ENCODE data around the gene NXN.
"Not testable (repeated sequence)": the region's sequence is repeated elsewhere in the genome, so short reads cannot be mapped to it uniquely, and the experiment has no call there.

NXN gene

DNA sequence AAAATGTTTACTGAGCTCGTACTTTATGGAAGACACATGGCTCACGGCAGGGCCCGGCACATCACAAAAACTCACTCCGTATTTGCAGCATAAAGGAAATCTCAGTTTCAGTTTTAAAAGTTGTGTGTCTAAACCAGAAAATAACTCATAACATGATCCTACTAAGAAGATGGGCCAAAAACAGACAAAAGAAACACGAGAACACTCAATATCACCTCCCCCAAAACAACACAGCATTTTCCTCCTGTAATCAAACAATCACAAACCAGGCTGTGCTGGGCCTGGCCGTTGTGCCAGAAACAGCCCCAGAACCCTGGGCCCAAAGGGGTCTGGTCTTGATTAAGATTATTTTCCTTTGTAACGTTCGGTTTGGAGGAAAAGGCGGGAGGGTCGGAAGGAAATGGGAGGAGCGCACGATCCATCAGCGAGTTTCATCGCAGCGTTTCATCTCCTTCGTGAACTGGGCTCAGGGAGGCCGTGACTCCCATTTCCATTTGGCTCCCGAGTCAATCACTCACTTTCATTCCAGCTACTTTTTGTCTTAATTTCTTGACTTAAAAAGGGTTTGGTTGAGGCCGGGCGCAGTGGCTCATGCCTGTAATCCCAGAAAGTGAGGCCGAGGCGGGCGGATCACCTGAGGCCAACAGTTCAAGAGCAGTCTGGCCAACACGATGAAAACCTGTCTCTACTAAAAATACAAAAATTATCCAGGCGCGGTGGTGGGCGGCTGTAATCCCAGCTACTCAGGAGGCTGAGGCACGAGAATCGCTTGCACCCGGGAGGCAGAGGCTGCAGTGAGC, 61.4 kb downstream of the NXN start:
- no peak for DNase-seq (ENCODE audit: low read depth in 2 of 2)

GRCh38 chr17:917391-917811, 62.2 kb downstream of the NXN start:
- no peak for DNase-seq (ENCODE audit: low read depth in 2 of 2)

DNA sequence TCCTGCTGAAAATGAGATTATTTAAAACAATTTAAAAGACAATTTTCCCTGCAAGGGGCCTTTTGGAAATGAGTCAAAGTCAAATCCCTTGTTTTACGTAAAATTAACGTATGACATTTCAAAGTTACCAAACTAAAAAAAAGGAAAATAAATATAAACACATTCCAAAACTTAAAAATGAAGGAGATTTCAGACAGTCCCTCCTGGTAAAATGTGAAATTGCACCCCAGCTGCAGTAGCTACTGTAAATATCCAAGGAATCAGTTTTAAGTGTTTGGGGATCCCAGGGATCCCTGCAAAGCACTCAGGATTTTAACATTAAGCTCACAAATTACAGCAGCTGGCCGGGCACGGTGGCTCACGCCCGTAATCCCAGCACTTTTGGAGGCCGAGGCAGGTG, 63.3 kb downstream of the NXN start:
- no peak for DNase-seq (ENCODE audit: low read depth in 2 of 2)

DNA sequence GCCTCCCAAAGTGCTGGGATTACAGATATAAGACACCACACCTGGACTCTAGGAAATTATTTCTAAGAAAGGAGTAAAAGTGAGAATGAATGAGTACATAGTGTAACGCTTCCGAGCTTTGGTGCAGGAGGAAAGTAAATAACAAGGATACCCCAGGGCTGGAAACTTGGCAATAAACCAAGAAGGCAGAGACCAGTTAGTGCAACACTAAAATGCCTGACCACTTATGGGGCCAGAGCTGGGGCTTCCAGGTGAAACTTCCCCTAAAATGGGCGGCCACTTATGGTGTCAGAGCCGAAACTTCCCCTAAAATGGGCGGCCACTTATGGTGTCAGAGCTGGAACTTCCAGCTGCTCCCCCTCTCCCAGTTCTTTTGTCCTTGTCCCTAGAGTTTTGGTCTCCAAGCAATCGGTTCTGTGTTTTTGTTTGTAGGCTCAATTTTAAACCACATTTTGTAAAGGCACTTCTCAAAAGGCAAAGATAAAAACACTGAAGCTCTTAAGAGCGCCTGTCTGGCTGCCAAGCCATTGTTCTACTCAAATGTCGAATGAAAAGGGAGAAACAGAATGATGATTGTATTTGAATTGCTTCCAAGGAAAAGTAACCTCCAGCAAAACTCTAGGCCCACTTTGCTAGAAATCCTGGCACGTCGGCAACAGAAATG, 63.9 kb downstream of the NXN start:
- no peak for DNase-seq (ENCODE audit: low read depth in 2 of 2)

DNA sequence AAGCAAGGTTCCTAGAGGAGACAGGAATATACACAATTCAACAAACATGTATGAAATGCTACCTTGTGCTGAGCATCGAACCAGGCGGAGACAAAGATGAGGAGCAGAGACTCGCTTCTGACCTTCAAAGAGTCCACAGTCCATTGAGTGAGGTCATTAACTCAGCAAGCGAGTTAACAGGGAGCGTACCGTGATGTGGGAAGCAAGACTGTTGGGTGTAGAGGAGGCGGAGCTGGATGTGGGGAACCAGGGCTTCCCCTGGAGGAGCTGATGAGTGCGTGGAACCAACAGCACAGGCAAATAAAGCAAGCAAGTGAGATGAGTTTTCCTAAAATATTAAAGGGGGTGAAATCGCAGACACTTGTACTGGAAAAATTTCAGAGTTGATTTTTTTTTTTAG, 65.0 kb downstream of the NXN start:
- DNase-seq (ENCODE audit: low read depth in 2 of 2) = no peak

DNA sequence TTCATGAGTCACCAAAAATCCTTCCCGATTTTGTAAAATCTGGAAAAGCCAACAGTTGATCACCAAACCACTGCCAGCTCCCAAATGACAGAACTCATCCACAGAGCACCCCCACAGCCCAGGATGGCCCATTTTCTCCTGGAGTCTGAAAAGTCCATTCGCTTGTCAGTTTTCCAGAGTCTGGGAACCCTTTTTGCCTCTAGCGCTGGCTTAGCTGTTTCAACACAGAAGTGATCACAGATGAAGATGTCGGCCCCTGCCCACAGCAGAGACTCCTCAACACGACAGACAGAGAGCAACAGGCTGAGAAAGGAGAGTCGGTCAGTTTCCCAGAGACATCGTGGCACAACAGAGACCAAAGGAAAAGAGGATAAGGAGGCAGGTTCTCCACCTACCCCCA, 66.4 kb downstream of the NXN start:
- no peak for DNase-seq (ENCODE audit: low read depth in 2 of 2)

DNA sequence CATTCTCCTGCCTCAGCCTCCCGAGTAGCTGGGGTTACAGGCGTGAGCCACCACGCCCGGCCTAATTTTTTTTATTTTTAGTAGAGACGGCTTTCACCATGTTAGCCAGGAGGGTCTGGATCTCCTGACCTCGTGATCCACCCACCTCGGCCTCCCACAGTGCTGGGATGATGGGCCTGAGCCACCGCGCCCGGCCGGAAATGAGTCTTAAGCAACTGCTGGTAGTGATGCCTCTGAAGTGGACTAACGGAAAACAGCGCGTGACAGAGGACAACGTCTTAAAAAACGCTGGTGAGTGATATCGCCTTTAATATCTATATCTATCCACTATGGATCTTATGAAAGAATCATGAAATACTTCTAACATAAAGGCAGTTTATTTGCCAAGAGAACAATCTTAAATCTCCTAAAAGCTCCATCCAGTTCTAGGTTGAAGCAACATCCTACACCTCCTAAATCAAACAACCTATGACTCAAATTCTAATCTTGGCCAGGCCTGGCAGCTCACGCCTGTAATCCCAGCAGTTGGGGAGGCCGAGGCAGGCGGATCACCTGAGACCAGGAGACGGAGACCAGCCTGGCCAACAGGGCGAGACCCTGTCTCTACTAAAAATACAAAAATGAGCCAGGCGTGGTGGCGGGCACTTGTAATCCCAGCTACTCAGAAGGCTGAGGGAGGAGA, 69.8 kb downstream of the NXN start:
- DNase-seq (ENCODE audit: low read depth in 2 of 2) = no peak

GRCh38 chr17:907725-908124, 71.9 kb downstream of the NXN start:
- DNase-seq (ENCODE audit: low read depth in 2 of 2) = no peak

- DNase-seq (ENCODE audit: low read depth in 2 of 2) = not testable (repeated sequence)
Measured at GRCh38 chr17:905708-906107, 73.9 kb downstream of the NXN start.

DNA sequence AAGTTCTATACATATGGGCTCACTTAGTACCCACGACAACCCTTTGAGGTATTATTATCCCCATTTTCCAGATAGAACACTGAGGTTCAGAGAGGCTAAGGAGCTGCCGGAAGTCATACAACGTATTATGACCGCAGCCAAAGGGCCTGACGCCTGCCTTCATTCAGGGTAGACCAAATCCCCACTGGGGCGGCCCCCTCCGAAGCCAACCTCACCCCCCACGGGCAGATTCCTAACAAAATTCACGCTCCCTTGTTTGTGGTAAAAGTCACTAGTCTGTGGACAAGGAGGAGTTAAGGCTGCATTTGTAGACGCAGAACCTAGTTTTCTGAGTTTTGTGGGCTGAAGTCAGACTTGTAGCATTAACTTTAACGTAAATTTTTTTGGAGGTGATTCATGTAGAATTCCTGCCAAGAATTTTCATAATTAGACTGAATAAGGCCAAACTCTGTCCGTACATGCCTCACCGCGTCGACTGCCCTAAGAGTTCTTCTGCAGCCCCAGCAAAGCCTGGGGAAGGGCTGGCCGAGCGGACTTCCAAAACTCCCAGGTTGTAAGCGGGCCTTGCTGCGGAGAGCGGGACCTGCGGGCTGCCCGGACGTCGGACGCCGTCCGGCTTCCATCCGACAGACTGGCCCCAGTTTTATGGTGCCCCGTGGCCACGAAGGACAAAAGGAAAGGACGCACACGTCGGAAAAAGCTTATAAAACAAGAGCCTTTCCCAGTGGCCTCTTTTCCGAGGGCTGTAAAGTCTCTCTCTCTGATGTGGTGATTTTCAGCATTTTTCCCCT, 75.7 kb downstream of the NXN start:
- DNase-seq (ENCODE audit: low read depth in 2 of 2) = no peak

- DNase-seq (ENCODE audit: low read depth in 2 of 2) = no peak
Measured at GRCh38 chr17:902463-902862, 77.1 kb downstream of the NXN start.

GRCh38 chr17:901964-902363, 77.6 kb downstream of the NXN start:
- no peak for DNase-seq (ENCODE audit: low read depth in 2 of 2)

GRCh38 chr17:901191-901950, 78.2 kb downstream of the NXN start:
- DNase-seq (ENCODE audit: low read depth in 2 of 2) = no peak

DNA sequence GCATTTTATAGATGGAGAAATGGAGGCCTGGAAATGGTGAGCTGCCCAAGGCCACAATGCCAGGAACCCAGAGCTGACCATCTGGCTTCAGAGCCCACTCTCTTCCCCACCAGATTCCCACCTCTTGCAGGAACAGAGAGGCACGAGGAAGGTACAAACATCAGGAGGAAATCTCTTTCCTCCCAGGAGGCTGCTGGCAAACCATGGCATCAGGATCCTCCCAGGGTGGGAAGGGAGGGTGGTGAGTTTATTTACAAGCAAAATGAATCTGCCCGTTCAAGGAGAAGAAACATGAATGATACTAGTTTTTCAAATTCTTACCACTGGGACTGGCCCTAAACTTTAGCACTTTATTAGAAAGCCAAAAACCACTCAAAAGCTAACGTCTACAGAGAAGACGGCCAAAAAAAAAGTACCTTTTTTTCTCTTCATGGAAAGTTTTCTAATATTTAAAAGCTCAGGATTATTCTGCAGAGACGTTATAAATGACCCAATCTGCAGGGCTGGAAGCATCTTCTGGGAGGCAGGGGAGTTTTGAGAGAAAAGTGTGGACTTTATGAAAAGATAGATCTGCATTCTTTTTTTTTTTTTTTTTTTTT, 79.1 kb downstream of the NXN start:
- DNase-seq (ENCODE audit: low read depth in 2 of 2) = no peak

DNA sequence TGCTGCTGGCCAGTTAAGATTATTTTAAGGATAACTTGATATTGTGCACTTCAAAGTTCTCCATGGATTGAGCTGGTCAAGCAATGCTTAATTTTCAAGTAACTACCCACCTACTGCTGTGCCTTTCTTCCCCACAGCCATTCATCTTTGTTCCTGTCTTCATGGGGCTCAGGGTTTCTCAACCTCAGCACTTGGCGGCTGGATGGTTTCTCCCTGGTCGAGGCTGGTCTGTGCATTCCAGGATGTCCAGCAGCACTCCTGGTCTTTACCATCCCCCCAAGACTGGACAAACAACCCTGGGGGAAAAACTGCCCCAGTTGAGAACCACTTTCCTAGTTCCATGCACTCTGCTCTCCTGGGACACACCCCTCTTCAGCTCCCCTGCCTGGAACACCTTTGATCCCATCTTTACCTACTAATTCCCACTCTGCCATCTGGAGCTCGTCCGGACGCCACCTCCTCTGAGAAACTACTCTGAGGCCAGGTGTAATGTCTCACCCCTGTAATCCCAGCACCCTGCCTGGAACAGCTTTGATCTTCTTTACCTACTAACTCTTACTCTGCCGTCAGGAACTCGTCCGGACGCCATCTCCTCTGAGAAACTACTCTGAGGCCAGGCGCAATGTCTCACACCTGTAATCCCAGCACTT, 81.5 kb downstream of the NXN start:
- no peak for DNase-seq (ENCODE audit: low read depth in 2 of 2)

GRCh38 chr17:896953-897661, 82.5 kb downstream of the NXN start:
- no peak for DNase-seq (ENCODE audit: low read depth in 2 of 2)

- no peak for DNase-seq (ENCODE audit: low read depth in 2 of 2)
Measured at GRCh38 chr17:896454-896853, 83.1 kb downstream of the NXN start.

- DNase-seq (ENCODE audit: low read depth in 2 of 2) = no peak
Measured at GRCh38 chr17:892958-893357, 86.6 kb downstream of the NXN start.

GRCh38 chr17:888998-889441, 90.6 kb downstream of the NXN start:
- DNase-seq (ENCODE audit: low read depth in 2 of 2) = no peak

Data from stimulated activated CD4-positive, alpha-beta T cell treated with anti-CD3 and anti-CD28 coated beads, Interleukin-4, amount 100 ng/mL, for 48 hours (primary cell).